Skeletal muscle satellite cell (primary cell): Measurements from ENCODE around the gene SDK2.

Experiments used
- H3K27me3 ChIP-seq: 2 replicates; pipeline ENCODE4 v1.7.0; 2013; ENCODE audit warnings: low read length; ENCODE audit not compliant: control insufficient read depth, insufficient read depth
- H3K36me3 ChIP-seq: 2 replicates; pipeline ENCODE4 v1.7.0; 2013; ENCODE audit warnings: mild to moderate bottlenecking, control low read depth, low read length; ENCODE audit not compliant: insufficient read depth
- H3K4me1 ChIP-seq: 2 replicates; pipeline ENCODE4 v1.7.0; 2013; ENCODE audit warnings: low read length; ENCODE audit not compliant: control insufficient read depth, insufficient read depth
- H3K4me2 ChIP-seq: 2 replicates; pipeline ENCODE4 v1.7.0; 2013; ENCODE audit warnings: mild to moderate bottlenecking, low read length
- H3K4me3 ChIP-seq: 2 replicates; pipeline ENCODE4 v1.7.0; 2013; ENCODE audit warnings: low read length
- H3K9ac ChIP-seq: 2 replicates; pipeline ENCODE4 v1.7.0; 2013; ENCODE audit warnings: mild to moderate bottlenecking, low read depth, low read length, moderate library complexity
- H3K9me3 ChIP-seq: replicated peaks from 2 replicates; pipeline ENCODE4 v1.7.0; 2013; ENCODE audit warnings: mild to moderate bottlenecking, control low read depth, low read length

The SDK2 gene

DNA sequence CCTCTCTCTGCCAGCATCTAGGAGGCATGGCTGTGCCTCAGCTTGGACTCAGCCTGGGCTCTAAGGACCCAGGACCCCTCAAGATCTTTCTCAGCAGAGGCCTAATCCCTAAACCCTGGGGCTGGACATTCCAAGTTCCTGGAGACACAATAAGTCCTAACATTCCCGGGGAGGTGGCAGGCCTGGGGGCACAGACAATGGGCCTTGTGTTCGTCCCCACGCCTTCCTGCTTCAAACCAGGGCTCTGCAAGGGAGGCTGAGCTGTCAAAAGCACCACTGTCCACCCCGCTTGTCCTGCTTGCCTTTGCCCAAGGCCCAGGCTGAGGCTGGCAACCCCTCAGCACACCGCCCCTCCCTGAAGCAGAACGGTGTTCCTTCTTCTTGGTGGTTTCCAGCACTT is 13.7 kb downstream of the SDK2 start:
- Histone ChIP-seq H3K4me2 (no peak overlapping the region), H3K4me1 (no peaks in the 10 kb centered on the region)

DNA sequence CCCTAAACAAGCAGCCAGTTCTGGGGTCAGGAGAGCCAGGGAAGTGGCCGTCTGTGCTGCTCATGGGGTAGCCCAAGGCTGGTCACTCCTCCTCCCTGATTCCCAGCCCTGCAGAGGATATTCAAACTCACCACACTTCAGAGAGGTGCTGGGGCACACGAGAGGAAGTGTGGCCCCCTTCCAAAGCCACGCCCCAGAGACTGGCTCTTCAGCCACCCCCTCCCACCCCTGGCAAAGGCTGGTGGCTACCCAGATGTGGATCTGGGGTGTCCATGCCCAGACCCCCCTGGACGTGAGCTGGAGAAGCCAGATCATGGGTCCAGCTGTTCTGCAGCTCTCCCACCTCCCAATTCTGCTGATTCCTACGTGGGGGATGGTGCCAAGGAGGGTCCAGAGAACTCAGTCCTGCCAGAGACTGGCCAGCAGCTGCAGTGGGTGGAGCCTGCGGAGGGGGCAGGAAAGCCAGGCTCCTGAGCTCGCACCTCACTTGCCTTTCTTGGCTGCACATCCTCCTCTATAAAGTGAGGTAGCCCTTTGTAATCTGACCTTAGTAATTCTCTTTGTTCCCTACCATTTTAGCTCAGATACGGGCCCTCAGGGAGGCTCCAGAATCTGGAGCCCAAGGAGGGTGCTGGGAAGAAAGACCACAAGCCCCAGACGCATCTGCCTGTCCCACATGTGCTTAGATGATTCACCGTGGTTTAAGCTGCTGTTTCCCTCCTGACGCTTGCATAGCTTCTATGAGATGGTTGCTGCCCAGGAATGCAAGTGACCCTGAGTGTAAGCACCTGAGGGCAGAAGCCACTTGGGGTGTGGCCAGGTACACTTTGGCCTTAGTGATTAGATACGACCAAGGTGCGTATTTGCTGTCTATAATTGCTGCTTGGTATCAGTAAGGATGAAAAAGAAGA is 15.3 kb downstream of the SDK2 start:
- H3K4me2 ChIP-seq: no peak overlapping the region
- H3K4me1 ChIP-seq: no peaks in the 10 kb centered on the region
- H3K9ac ChIP-seq: no peak overlapping the region
- peaks cover 5% of the 10 kb centered on the region for H3K9me3 ChIP-seq
- H3K27me3 ChIP-seq: no peaks in the 10 kb centered on the region
- H3K36me3 ChIP-seq: no peaks in the 10 kb centered on the region
- H3K4me3 ChIP-seq: no peak overlapping the region

More for the DNA sequence above, 13.7 kb downstream of the SDK2 start:
- H3K4me3 ChIP-seq: no peak overlapping the region
- no peaks in the 10 kb centered on the region for H3K36me3 ChIP-seq
- peaks cover 5% of the 10 kb centered on the region for H3K9me3 ChIP-seq
- no peaks in the 10 kb centered on the region for H3K27me3 ChIP-seq
- no peak overlapping the region for H3K9ac ChIP-seq

DNA sequence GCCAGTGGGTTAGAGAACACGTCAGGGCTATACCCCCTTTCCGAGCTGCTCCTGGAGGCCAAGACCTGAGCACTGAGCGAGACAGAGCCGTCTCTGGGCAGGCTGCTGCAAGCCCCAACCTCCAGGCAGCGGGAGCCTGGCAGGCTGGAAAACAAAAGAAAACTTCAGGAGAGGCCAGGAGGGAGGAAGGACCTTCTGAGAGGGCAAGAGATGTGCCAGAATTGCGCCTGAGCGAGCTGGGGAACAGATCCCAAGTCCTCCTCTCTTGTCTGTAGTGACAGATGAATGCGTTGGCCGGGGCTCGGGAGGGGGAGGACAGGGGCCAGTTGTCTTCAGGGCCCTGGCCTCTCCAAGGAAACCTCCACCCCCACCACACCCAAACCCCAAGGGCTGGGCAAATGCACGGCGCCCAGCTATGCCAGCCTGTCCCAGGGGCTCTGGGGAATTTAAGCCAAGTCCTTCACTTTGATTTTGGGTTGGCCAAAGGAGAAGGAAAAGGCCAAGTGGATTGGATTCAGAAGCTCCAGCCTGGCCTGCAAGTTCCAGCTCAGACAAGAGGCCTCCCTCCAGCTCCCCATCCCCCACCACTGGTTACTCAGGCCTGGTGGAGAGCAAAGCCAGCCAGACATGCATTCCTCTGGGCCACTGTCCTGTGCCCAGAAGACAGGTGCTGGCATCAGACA is 18.1 kb downstream of the SDK2 start:
- Histone ChIP-seq H3K9ac (no peak overlapping the region), H3K36me3 (no peaks in the 10 kb centered on the region), H3K9me3 (peaks cover 5% of the 10 kb centered on the region)

DNA sequence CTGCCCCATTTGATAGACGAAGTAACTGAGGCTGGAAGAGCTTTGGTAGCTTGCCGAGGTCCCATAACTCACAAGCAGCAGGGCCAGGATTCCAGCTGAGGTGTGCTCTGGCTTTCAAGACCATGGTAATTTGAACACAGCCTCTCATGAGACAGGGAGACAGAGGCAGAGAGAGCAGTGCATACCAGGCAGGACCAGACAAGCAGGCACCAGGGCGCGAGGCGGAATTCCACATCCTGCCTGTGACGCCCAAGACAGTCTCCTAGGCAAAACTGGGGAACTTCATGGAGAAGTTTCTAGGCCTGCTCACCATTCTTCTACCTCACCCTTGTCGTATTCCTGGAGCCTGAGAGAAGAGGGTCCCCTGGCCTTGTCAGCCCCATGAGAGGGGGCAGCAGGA is 19.2 kb downstream of the SDK2 start:
- H3K4me2 ChIP-seq: no peak overlapping the region
- H3K27me3 ChIP-seq: no peaks in the 10 kb centered on the region
- peaks cover 5% of the 10 kb centered on the region for H3K9me3 ChIP-seq
- no peak overlapping the region for H3K4me3 ChIP-seq
- no peaks in the 10 kb centered on the region for H3K36me3 ChIP-seq
- no peak overlapping the region for H3K9ac ChIP-seq
- H3K4me1 ChIP-seq: no peaks in the 10 kb centered on the region

More for the DNA sequence above, 18.1 kb downstream of the SDK2 start:
- Histone ChIP-seq H3K27me3 (no peaks in the 10 kb centered on the region), H3K4me1 (no peaks in the 10 kb centered on the region), H3K4me3 (no peak overlapping the region), H3K4me2 (no peak overlapping the region)

DNA sequence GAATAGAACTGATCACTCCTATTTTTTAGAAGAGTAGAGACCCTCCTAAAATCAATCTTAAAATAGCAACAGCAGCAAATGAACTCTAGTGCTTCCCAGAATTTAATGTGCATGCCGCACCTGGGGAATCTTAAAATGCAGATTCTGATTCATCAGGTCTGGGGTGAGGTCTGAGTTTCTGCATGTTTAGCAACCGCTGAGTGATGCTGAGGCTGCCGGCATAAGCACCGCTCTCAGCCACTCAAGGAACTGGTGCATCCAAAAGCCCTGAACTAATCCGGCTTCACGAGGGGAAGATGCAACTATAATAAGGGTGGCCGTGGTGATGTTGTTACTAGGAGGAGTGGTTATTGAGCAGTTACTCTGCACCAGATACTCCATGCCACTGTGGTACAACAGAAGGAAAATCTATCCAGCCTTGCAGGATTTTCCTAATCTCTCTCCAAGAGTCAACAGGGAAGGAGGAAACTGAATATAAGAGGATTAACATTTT is 19.7 kb downstream of the SDK2 start:
- Histone ChIP-seq H3K4me1 (no peaks in the 10 kb centered on the region), H3K9me3 (peaks cover 5% of the 10 kb centered on the region), H3K27me3 (no peaks in the 10 kb centered on the region), H3K4me3 (no peak overlapping the region), H3K9ac (no peak overlapping the region), H3K4me2 (no peak overlapping the region), H3K36me3 (no peaks in the 10 kb centered on the region)

DNA sequence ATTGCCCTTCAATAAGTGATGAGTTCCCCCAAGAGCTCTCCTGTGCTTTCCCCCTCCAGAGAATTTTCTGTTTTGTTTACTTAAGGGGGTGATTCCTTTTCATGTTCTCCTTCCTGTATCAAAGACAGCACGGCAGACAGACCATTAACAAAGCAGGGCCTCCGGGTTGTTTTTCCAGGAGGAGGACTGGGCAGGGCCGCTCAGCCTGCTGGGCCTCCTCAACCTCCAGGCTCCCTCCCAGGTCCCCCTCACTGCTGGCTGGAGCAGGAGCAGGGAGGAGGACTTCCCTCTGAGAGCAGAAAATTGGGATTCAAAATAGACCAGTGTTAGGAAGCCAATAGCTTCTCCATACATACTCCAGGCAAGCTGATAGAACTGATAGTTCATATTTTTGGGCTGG is 20.4 kb downstream of the SDK2 start:
- H3K36me3 ChIP-seq: no peaks in the 10 kb centered on the region
- no peak overlapping the region for H3K4me3 ChIP-seq
- no peaks in the 10 kb centered on the region for H3K27me3 ChIP-seq
- no peak overlapping the region for H3K9ac ChIP-seq
- peaks cover 5% of the 10 kb centered on the region for H3K9me3 ChIP-seq
- no peaks in the 10 kb centered on the region for H3K4me1 ChIP-seq
- no peak overlapping the region for H3K4me2 ChIP-seq

DNA sequence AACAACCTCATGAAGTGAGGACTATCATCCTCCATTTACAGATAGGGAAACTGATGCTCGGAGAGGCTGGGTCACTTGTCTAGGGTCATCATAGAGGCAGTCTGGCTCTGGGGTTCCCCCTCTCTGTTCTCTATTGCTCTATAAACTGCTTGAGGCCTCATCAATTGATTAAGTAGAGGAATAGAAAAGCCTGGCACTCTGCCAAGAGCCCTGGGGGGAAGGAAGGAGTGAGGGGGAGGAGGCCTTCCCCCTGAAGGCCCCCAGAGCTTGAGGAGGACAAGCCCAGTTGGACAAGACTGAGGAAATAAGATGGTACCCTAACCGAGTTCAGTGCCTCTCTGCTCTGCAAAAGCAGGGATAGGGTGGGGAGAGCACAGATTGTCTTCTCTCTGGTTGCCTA is 21.0 kb downstream of the SDK2 start:
- Histone ChIP-seq H3K4me1 (no peaks in the 10 kb centered on the region), H3K4me2 (no peak overlapping the region), H3K36me3 (no peaks in the 10 kb centered on the region), H3K9me3 (peaks cover 2% of the 10 kb centered on the region), H3K4me3 (no peak overlapping the region), H3K27me3 (no peaks in the 10 kb centered on the region), H3K9ac (no peak overlapping the region)

DNA sequence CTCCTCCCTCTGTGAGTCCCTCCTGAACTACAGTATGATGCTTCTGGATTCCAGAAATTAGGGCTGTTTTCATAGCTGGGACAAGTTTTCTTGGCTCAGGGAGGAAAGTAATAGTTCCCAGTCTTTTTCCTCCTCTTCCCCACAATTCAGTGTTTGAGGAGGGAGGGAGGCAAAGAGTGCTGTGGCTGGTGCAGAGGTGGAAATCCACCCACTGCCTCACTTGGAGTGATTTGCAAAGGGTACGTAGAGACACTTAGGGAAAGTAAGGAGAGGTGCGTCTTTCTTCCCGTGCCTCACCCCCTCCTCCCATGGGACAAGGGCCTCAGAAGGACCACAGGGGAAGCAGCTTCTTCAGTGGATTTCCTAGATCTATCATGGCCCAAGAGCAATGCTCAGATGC is 21.9 kb downstream of the SDK2 start:
- H3K4me2 ChIP-seq: no peak overlapping the region
- H3K4me3 ChIP-seq: no peak overlapping the region
- H3K9me3 ChIP-seq: no peaks in the 10 kb centered on the region
- H3K4me1 ChIP-seq: no peaks in the 10 kb centered on the region
- H3K9ac ChIP-seq: no peak overlapping the region
- H3K36me3 ChIP-seq: no peaks in the 10 kb centered on the region
- H3K27me3 ChIP-seq: no peaks in the 10 kb centered on the region

DNA sequence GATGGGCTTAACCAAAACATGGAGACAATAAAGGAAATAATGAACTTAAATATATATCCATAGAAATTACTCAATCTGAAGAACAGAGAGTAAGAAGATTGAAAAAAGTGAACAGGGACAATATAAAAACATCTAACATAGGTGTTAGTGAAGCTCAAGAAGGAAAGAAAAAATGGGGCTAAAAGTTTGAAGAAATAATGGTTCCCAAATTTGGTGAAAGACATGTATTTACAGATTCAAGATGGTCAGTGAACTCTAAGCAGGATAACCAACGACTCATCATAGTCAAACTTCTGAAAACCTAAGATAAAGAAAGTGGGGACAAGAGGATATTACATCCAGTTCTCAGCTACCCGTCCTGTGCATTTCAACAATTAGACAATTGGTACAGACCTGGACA is 22.6 kb downstream of the SDK2 start:
- H3K27me3 ChIP-seq: no peaks in the 10 kb centered on the region
- no peaks in the 10 kb centered on the region for H3K4me1 ChIP-seq

DNA sequence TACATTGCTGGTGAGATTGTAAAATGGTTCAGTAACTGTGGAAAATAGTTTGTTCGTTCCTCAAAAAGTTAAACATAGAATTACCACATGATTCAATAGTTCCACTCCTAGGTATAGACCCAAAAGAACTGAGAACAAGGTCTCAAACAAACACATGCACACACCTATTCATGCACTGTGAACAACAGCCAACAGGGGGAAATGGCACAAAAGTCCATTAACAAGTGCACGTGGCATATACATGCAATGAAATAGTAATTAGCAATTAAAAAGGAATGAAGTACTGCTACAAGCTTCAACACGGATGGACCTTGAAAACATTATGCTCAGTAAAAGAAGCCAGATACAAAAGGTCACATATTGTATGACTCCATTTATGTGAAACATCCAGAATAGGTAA is 23.8 kb downstream of the SDK2 start:
- H3K9me3 ChIP-seq: no peaks in the 10 kb centered on the region
- H3K9ac ChIP-seq: no peak overlapping the region
- H3K27me3 ChIP-seq: no peaks in the 10 kb centered on the region
- H3K4me1 ChIP-seq: no peaks in the 10 kb centered on the region
- no peak overlapping the region for H3K4me2 ChIP-seq
- no peaks in the 10 kb centered on the region for H3K36me3 ChIP-seq
- no peak overlapping the region for H3K4me3 ChIP-seq

More for the DNA sequence above, 22.6 kb downstream of the SDK2 start:
- Histone ChIP-seq H3K9ac (no peak overlapping the region), H3K4me2 (no peak overlapping the region), H3K36me3 (no peaks in the 10 kb centered on the region), H3K4me3 (no peak overlapping the region), H3K9me3 (no peaks in the 10 kb centered on the region)

DNA sequence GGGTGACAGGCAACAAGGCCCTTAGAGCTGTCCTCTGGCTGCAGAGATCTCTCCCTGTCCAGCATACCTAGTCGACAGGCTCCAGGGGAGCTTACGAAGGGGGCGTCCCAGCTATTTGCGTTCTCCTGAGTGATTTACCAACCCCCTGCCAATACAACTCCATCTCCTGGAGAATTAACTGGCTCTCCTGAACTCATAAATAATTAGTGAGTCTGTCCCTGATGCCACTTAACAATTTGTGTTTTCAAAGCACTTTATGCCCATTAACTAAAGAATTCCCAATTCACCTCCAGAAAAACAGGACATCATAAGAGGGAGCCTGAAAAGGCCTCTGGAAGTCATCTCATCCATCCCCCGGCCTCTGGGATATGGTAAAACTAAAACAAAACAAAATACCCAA is 26.7 kb downstream of the SDK2 start:
- H3K4me2 ChIP-seq: no peak overlapping the region
- no peaks in the 10 kb centered on the region for H3K27me3 ChIP-seq
- H3K4me1 ChIP-seq: no peaks in the 10 kb centered on the region
- H3K9me3 ChIP-seq: no peaks in the 10 kb centered on the region
- no peak overlapping the region for H3K4me3 ChIP-seq
- H3K36me3 ChIP-seq: no peaks in the 10 kb centered on the region
- no peak overlapping the region for H3K9ac ChIP-seq
